ENCODE measurements around the gene IRF7. TPM values are rescaled to one million over a fixed set of nuclear protein-coding genes. Genes with fewer than 3 reads are reported as not detected.

IRF7 gene
- total and polyA plus RNA-seq, 2 experiments from 2014 or later: 12.3 to 17.3 TPM

GRCh38 chr11:584287-584686 lies 31.5 kb downstream of the IRF7 start:
- H3K4me1 ChIP-seq (ENCODE audit: insufficient read depth): no peaks in the 10 kb centered on the region
- H3K79me2 ChIP-seq (replicated peaks; ENCODE audit: insufficient read depth): peaks cover 57% of the 10 kb centered on the region
- peaks cover 11% of the 10 kb centered on the region for H3K27me3 Mint-ChIP-seq (ENCODE audit: insufficient read depth, low read depth, poor library complexity)
- H3K36me3 ChIP-seq (ENCODE audit: insufficient read depth): peaks cover 15% of the 10 kb centered on the region; the same call in 1 of the 2 replicates
- no peak for ATAC-seq
- H3F3A ChIP-seq (replicated peaks; ENCODE audit: low read depth): peaks cover 5% of the 10 kb centered on the region; the same call in 1 of the 2 replicates
- no peak overlapping the region for H3K4me3 Mint-ChIP-seq
- no peaks in the 10 kb centered on the region for H3K27me3 ChIP-seq (ENCODE audit: insufficient read depth)
- TF ChIP-seq ZNF114 (CRISPR knock-in tag; IDR thresholded peaks at IDR 0.05) (no peak), ETS1 (IDR thresholded peaks at IDR 0.05) (no peak), CTCF (conservative IDR thresholded peaks at IDR 0.05; ENCODE audit: low read depth in 2 of 2) (no peak), REST (IDR thresholded peaks at IDR 0.05; ENCODE audit: unreplicated experiment) (no peak), STAT1 (IDR thresholded peaks at IDR 0.05; ENCODE audit: unreplicated experiment) (no peak), EZH2phosphoT487 (IDR thresholded peaks at IDR 0.05; ENCODE audit: unreplicated experiment) (no peak), ZNF462 (CRISPR knock-in tag; IDR thresholded peaks at IDR 0.05) (no peak), POLR2AphosphoS5 (IDR thresholded peaks at IDR 0.05; ENCODE audit: low read depth) (no peak), CREB1 (CRISPR knock-in tag; IDR thresholded peaks at IDR 0.05; ENCODE audit: low read depth) (no peak), ZNF331 (CRISPR knock-in tag; IDR thresholded peaks at IDR 0.05; ENCODE audit: low read depth) (no peak), NANOG (IDR thresholded peaks at IDR 0.05; ENCODE audit: borderline replicate concordance) (no peak), JUNB (IDR thresholded peaks at IDR 0.05; ENCODE audit: unreplicated experiment) (no peak), EZH2 (IDR thresholded peaks at IDR 0.05; ENCODE audit: low read depth, unreplicated experiment) (no peak)
- H2AFZ ChIP-seq: no peak overlapping the region
- H3K4me1 Mint-ChIP-seq: no peaks in the 10 kb centered on the region; the same call in 1 of the 3 replicates
- H3K27ac ChIP-seq (ENCODE audit: low read depth): no peak overlapping the region
- H3K36me3 Mint-ChIP-seq (ENCODE audit: low read depth): peaks cover 44% of the 10 kb centered on the region
- H3K27ac Mint-ChIP-seq: no peak overlapping the region
- H3K9me3 Mint-ChIP-seq: no peaks in the 10 kb centered on the region; the same call in 2 of the 3 replicates
- H3K4me2 ChIP-seq: no peak overlapping the region
- DNase-seq (ENCODE audit: low spot score): no peak
- peaks cover 22% of the 10 kb centered on the region for H4K20me1 ChIP-seq (replicated peaks; ENCODE audit: insufficient read depth)
- H3K4me3 ChIP-seq: no peak overlapping the region
- no peaks in the 10 kb centered on the region for H3K9me2 ChIP-seq (ENCODE audit: insufficient read depth)
